Osteoblast (primary cell): ENCODE results near the gene HMCN1. TPM values are rescaled to one million over a fixed set of nuclear protein-coding genes. Genes with fewer than 3 reads are reported as not detected.

Experiments used
- DNase-seq: peaks from one replicate; pipeline ENCODE4 v3.0.0; 2011; ENCODE audit warnings: low spot score, mixed read lengths; ENCODE audit not compliant: insufficient read length; ENCODE audit errors: missing footprints
- H2AFZ ChIP-seq: 2 replicates; pipeline ENCODE4 v1.6.0; 2011; ENCODE audit warnings: mild to moderate bottlenecking, low read length
- H3K27ac ChIP-seq: 2 replicates; pipeline ENCODE4 v1.5.1; 2011; ENCODE audit warnings: mild to moderate bottlenecking, low read depth, low read length, moderate library complexity
- H3K27me3 ChIP-seq: 2 replicates; pipeline ENCODE4 v1.6.0; 2012; ENCODE audit warnings: mild to moderate bottlenecking, control low read depth, inconsistent platforms, low read length, moderate library complexity; ENCODE audit not compliant: insufficient read depth
- H3K36me3 ChIP-seq: 2 replicates; pipeline ENCODE4 v1.5.1; 2011; ENCODE audit warnings: mild to moderate bottlenecking, low read length, control low read depth, moderate library complexity; ENCODE audit not compliant: insufficient read depth
- H3K4me1 ChIP-seq: 2 replicates; pipeline ENCODE4 v1.5.1; 2011; ENCODE audit warnings: mild to moderate bottlenecking, low read length, control low read depth, moderate library complexity; ENCODE audit not compliant: insufficient read depth
- H3K4me2 ChIP-seq: 2 replicates; pipeline ENCODE4 v1.6.0; 2011; ENCODE audit warnings: mild to moderate bottlenecking, low read length; ENCODE audit not compliant: insufficient read depth
- H3K4me3 ChIP-seq: fragments of 200-600 bp; sonication (generic); 3 replicates; pipeline ENCODE4 v1.5.1; 2012; ENCODE audit warnings: mild to moderate bottlenecking, low read length, inconsistent platforms; ENCODE audit not compliant: insufficient read depth
- H3K79me2 ChIP-seq: 2 replicates; pipeline ENCODE4 v1.6.0; 2012; ENCODE audit warnings: mild to moderate bottlenecking, low read length, control low read depth, inconsistent platforms; ENCODE audit not compliant: insufficient read depth
- H3K9me3 ChIP-seq: 2 replicates; pipeline ENCODE4 v1.5.1; 2011; ENCODE audit warnings: low read depth, low read length, control low read depth
- H4K20me1 ChIP-seq: 2 replicates; pipeline ENCODE4 v1.6.0; 2012; ENCODE audit warnings: mild to moderate bottlenecking, low read length, control low read depth; ENCODE audit not compliant: insufficient read depth
- total RNA-seq: library from RNA; depleted of rRNA; stranded (reverse); fragments of >200 nt; gene quantifications from 2 replicates; pipeline ENCODE4 v1.2.3, GENCODE V29; 2012
- TF ChIP-seq, protein P1 (sequence below): IDR thresholded peaks from 2 replicates; pipeline ENCODE4 v1.5.1; 2011; ENCODE audit warnings: mild to moderate bottlenecking, low read depth, low read length, moderate library complexity; ENCODE audit errors: extremely low read depth

HMCN1 gene
- total RNA-seq, 1 donor, result 178 TPM

DNA sequence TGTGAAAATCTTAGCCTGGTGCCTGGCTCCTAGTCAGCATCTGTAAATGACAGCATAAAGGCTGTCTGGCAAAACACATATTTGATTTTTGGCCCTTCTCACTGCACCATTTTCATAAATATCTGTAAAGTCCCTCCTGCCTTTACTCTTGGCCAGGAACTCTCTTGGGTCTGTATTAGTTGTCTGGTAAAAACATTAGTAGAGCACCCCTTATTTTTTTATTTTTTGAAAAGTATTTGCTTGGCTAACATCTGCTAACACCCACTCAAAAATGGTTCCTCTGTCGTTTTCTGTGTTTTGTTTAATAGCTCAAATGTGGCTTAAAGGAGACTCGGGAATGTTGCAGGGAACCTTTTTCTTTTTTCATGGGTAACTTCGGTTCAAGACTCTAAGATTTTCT, 293.4 kb downstream of the HMCN1 start:
- H4K20me1 ChIP-seq, result no peaks in the 10 kb centered on the region
- no peak overlapping the region for H2AFZ ChIP-seq
- TF ChIP-seq, protein P1, sequence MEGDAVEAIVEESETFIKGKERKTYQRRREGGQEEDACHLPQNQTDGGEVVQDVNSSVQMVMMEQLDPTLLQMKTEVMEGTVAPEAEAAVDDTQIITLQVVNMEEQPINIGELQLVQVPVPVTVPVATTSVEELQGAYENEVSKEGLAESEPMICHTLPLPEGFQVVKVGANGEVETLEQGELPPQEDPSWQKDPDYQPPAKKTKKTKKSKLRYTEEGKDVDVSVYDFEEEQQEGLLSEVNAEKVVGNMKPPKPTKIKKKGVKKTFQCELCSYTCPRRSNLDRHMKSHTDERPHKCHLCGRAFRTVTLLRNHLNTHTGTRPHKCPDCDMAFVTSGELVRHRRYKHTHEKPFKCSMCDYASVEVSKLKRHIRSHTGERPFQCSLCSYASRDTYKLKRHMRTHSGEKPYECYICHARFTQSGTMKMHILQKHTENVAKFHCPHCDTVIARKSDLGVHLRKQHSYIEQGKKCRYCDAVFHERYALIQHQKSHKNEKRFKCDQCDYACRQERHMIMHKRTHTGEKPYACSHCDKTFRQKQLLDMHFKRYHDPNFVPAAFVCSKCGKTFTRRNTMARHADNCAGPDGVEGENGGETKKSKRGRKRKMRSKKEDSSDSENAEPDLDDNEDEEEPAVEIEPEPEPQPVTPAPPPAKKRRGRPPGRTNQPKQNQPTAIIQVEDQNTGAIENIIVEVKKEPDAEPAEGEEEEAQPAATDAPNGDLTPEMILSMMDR, result no peak
- no peak overlapping the region for H3K4me2 ChIP-seq
- no peak overlapping the region for H3K27ac ChIP-seq
- H3K4me3 ChIP-seq, result no peak overlapping the region
- H3K36me3 ChIP-seq, result no peaks in the 10 kb centered on the region
- H3K79me2 ChIP-seq, result no peaks in the 10 kb centered on the region
- DNase-seq, result peak; percentile 4
- peaks cover 3% of the 10 kb centered on the region for H3K4me1 ChIP-seq
- peaks cover 2% of the 10 kb centered on the region for H3K9me3 ChIP-seq
- no peaks in the 10 kb centered on the region for H3K27me3 ChIP-seq

DNA sequence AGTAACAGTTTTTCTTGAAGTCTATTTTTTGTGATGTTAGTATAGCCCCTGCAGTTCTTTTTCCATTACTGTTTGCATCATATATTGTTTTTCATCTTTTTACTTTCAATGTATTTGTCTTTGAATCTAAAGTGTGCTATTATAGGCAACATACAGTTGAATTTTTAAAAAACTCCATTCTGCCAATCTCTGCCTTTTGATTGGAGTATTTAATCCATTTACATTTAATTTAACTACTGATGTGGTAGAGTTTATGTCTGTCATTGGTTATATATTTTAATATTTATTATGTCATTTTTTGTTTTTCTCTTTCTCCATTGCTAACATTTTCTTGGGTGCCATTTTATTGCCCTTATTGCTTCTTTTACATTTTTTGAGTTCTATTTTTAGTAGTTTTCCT, 296.3 kb downstream of the HMCN1 start:
- H3K79me2 ChIP-seq, result no peaks in the 10 kb centered on the region
- no peak for DNase-seq
- H3K36me3 ChIP-seq, result no peaks in the 10 kb centered on the region
- TF ChIP-seq, protein P1, result no peak
- H2AFZ ChIP-seq, result no peak overlapping the region
- no peaks in the 10 kb centered on the region for H3K27me3 ChIP-seq
- H3K27ac ChIP-seq, result no peak overlapping the region
- peaks cover 2% of the 10 kb centered on the region for H3K9me3 ChIP-seq
- H3K4me3 ChIP-seq, result no peak overlapping the region
- H3K4me2 ChIP-seq, result no peak overlapping the region
- peaks cover 3% of the 10 kb centered on the region for H3K4me1 ChIP-seq
- no peaks in the 10 kb centered on the region for H4K20me1 ChIP-seq

- Histone ChIP-seq H3K4me1 (no peaks in the 10 kb centered on the region), H3K27me3 (no peaks in the 10 kb centered on the region), H2AFZ (no peak overlapping the region), H3K36me3 (no peaks in the 10 kb centered on the region), H3K9me3 (peaks cover 2% of the 10 kb centered on the region), H3K4me3 (no peak overlapping the region), H3K79me2 (no peaks in the 10 kb centered on the region), H4K20me1 (no peaks in the 10 kb centered on the region), H3K27ac (no peak overlapping the region), H3K4me2 (no peak overlapping the region)
- no peak for DNase-seq
- TF ChIP-seq, protein P1, result no peak
Measured at GRCh38 chr1:186033847-186034271, 299.7 kb downstream of the HMCN1 start.

GRCh38 chr1:186042230-186042629, 308.0 kb downstream of the HMCN1 start:
- H4K20me1 ChIP-seq, result no peaks in the 10 kb centered on the region
- no peaks in the 10 kb centered on the region for H3K9me3 ChIP-seq
- no peak overlapping the region for H2AFZ ChIP-seq
- H3K4me3 ChIP-seq, result no peak overlapping the region
- H3K79me2 ChIP-seq, result no peaks in the 10 kb centered on the region
- no peaks in the 10 kb centered on the region for H3K4me1 ChIP-seq
- H3K4me2 ChIP-seq, result no peak overlapping the region
- H3K36me3 ChIP-seq, result no peaks in the 10 kb centered on the region
- peak; percentile 3 for DNase-seq
- TF ChIP-seq, protein P1, result no peak
- no peak overlapping the region for H3K27ac ChIP-seq
- no peaks in the 10 kb centered on the region for H3K27me3 ChIP-seq
